GDM1 (cell line): ENCODE data around the gene MLN.
A peak's percentile ranks its signal among the peaks of the same experiment; 100 is the strongest.

Source experiments
- DNase-seq: peaks from one replicate; lab custom pipeline; 2025; lab: John Stamatoyannopoulos, UW

Gene MLN

DNA sequence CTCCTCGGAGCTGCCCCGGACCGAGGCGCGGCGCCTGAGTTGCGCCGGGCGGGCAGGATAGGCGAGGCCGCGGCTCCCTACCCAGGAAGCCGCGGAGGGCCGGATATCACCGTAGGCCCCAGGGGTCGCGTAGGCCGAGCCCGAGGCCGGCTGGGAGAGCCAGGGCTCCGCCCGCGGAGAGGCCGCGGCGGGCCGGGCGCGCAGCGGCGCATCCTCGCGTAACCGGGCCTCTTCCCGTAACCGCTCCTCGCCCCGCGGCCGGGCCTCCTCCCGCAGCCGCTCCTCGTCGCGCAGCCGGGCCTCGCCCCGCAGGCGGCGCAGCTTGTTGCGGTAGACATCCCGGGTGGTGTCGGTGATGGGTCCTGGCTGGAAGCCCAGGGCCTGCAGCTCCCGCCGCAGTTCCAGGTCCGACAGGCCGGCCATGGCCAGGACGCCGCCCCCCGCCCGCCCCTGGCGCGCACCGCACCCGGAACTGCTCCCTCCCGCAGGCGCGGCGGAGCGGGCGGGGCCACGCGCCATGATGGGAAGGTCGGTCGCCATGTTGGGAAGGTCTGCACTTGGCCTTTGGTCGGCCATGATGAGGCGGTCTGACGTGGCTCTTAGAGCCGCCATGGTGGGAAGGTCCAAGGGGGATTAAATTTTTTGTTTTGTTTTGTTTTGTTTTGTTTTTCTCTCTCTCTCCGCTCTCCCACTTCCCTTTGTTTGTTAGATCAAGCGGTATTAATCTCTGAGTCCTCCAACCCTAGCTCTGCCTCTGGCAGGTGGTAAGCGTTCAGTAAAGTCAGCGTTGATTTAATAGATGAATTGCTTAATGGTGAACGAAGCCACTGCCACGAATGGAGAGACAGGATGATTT lies 14.9 kb downstream of the MLN start, which contains the start of gene LEMD2:
TSS of gene LEMD2 (minus strand) at position 437 of the 856 bp plus-strand sequence. CDS start at position 423, 14 bp downstream.
- DNase-seq = peak; percentile 90

DNA sequence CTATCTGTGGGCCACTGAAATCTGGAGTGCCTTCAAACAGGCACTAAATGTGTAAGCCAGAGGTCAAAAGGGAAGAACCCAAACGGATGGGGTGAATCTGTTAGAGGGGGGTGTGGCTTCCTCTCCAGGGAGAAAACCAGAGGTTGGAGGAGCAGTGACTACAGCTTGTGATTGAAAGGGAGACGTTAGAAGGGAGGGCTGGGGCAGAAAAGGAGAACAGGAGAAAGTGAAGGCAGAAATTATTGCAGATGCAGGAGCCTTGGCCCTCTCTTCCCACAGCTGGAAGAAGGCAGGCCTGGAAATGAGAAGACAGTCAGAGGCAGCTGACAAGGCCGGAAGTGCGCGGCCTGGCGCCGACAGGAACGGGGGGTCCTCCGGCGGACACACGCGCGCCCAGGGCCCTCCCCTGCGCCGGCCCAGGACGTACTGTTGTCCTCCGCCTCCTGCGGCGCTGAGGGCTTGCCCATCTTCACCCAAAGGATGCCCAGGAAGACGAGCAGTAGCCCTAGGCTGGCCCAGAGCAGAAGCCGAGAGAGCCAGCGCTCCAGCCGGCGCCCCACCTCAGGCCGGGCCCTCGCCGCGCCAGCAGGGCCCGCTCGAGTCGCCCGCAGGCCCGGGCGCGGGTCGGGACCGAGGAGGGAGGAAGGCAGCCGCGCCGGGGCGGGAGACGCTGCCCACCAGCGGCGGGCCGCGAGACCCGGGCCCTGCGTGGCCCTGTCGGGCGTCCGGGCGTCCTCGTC lies 15.7 kb downstream of the MLN start:
- peak; percentile 56 for DNase-seq

DNA sequence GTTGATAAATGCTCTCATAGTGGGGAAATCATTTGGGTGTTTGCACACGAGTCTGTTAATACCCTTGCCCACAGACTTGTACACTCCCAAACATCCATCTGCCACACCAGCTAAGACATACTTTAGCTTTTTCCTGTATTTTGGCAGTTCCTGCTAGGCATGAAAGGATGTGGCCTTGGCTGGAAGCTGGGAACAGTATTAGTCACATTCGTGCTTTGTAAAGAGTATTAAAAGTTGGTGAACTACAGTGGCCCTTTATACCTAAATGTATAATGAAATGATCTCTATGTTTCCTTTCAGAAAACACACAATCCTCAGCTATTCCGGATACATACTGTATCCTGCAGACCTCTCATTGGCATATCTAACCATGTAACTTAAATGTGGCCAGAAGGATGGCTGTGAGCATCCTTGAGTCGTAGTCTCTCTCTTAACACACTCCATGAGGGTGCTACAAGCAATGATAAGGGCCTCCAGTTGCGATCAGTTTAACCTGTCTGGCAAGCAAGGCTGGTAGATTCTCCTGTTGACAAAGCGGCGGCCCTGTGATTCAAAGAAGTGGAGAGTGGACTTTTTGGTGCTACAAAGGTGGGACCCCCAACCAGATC lies 16.4 kb downstream of the MLN start:
- no peak for DNase-seq

- no peak for DNase-seq
Observed at GRCh38 chr6:33786736-33787135, 17.1 kb downstream of the MLN start.

DNA sequence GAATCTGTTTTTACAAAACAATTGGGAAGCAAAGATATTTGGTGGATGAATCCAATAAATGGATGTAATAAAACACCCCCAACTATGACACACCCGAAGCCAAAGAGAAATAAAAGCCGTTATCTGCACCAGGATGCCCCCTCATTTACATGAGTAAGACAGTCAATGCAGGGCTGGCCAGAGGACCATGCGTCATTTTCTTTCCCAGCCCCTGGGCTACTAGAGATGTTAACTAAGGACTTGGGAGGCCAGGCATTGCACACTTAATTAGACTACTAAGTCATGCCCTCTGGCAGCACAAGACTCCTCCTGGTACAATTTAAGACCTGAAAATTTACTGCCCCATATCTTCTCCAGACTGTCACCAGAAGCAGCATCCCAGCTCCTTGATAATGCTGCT lies 18.0 kb downstream of the MLN start:
- no peak for DNase-seq

GRCh38 chr6:33784787-33785186 lies 19.0 kb downstream of the MLN start:
- no peak for DNase-seq

- DNase-seq = no peak
Observed at GRCh38 chr6:33783781-33784520, 19.9 kb downstream of the MLN start.

- no peak for DNase-seq
Observed at GRCh38 chr6:33782561-33782960, 21.2 kb downstream of the MLN start.

DNA sequence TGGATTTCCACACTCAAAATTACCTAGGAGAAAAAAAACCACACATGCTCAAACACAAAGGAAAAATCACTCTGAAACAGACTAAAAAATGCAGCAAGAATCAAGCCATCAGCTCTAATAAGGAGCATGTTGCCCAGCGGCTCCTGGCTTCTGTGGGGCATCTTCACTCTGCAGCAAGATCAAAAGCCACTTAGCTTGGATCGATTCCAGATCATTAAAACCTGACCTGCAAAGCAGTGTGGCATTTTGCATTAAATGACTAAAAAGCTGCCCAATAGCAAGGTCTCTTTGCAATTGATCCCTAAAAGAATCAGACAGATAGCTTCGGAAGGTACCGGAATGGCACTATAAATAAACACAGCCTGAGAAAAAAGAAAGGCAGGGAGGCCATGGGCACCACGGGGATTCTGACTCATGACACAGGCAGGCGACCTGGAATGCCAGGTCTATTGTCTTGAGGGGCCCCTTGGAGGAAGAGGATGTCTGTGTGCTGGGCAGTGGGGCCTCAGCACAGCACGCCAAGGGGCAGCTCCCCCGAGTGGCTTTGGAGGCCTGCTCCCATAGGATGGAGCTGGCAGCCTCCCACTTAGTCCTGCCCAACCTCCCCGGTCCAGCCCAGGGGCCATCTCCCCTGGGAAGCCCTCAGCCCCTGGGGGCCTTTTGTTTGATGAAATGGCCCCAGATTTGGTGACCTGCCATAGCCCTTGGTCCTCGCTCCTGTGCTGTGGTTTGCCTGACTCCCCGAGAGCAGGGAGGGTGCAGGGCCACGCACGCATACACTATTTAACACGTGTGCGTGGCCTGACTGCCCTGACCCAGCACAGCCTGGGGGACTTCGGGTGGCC lies 22.4 kb downstream of the MLN start:
- DNase-seq = no peak

DNA sequence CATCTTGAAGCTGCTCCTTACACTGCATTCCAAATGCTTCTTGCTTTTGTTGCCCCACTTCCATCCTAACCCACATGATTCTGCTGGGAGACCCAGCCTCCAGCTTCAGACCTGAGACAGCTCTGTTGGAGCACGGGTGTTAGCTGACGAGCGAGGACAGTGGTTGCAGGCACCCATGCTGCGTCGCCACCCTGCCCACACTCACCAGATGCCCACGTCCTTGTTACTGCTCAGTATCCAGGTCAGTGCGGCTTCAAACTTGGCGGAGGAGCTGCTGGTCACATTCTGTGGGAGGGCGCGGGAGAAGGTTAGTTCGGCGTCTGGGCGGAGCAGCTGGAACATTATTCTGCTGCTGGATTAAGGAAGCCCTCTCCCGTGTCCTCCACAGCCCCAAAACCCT lies 23.9 kb downstream of the MLN start:
- no peak for DNase-seq

DNA sequence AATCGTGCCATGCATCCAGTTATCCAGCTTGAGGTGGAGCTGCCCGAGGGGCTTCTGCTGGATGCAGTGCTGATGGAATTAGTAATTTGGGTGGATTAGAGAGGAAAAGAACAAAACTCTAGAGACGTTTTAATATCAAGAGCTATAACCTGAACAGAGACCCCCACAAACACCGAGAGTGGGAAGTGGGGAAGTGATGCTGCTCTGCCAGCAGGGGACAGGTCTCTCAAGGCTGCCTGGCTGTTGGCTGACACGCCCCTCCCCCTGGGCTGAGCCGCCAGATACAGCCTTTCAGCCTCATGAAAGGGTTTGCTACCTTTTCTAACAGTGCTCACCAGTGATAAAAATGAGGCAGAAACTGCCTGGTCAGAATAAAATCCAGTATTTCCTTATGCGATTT lies 24.5 kb downstream of the MLN start:
- DNase-seq = no peak

DNA sequence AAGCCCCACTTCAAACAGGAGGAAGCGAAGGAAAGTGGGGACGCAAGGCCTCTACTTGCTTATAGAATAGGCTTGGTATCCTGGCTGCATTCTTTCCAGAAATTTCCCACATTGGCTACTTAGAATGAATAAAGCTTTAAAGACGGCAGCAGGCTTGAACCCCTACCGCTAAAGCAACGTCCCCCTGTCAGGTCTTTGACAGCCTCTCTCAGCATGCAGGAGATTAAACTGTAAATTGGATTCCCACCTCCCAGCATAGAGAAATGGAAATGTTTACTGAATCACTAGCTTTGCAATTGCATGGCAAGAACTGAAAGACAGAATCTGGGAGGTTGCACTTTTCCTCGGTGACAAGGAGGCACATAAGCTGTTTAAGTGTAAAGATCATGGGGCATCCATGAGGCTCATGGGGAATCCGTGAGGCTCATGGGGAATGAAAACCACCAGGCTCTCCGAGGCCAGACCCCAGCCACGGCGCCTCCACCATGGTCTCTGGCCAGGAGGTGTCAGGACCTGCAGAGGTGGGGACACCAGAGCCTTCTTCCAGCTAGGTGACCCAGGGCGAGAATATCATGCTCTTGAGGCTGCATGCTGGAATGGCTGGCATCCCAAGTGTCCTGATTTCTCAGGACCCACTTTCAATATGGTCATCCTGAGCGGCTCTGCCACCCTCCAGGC lies 25.2 kb downstream of the MLN start:
- DNase-seq = no peak

- no peak for DNase-seq
Observed at GRCh38 chr6:33777398-33778388, 26.1 kb downstream of the MLN start.

- DNase-seq = no peak
Observed at GRCh38 chr6:33776764-33777163, 27.0 kb downstream of the MLN start.

- no peak for DNase-seq
Observed at GRCh38 chr6:33776186-33776585, 27.6 kb downstream of the MLN start.

DNA sequence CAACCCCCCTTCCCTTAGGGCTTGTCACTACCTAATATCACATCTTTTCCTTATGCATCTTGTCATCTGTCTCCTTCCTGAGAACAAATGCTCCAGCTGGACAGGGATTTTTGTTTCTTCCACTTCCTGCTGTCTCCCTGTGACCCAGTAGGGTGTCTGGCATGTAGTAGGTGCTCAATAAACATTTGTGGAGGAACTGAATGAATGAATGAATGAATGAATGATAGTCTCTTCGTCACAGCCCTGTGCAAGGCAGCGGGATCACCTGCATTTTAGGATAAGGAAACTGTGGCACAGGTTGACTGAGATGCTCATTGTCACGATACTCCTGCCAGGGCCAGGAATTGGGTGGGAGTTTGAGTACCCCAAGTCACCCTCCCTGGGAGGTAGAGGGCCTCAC lies 29.0 kb downstream of the MLN start:
- DNase-seq = no peak

DNA sequence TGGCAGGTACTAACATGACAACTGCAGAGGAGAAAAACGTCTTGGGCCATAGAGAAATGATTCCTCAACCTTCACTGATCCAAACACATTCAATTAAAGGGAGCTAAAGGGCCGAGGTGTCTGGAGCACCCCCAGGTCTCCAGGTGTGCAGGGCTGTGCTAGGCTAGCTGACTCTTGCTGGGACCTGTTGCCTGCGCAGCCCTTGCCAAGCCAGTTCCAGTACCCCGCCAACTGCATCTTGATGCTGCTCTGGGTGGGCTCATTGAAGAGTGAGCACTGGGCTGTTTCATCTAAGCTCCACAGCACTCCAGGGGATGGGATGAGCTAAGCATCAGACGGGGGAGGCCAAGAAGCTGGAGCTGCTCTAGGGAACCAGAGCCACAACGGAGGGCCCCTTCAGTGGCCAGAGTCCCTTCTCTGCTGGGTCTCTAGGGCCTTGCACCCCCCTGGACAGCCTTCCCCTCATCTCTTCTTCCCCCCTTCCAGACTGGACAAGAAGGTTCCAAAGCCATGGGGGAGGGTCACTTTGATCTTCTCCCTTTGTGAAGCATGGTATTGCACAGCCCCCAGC lies 30.8 kb downstream of the MLN start:
- no peak for DNase-seq

- DNase-seq = no peak
Observed at GRCh38 chr6:33772082-33772830, 31.5 kb downstream of the MLN start.
